ENCODE results near the gene PNISR. TPM values are rescaled to one million over a fixed set of nuclear protein-coding genes. Genes with fewer than 3 reads are reported as not detected.
A peak's percentile ranks its signal among the peaks of the same experiment; 100 is the strongest.

Gene PNISR
- total RNA-seq, 1 donor from 2014 or later, result 111 TPM

GRCh38 chr6:99427988-99428387, 2.9 kb upstream of the PNISR start:
- DNase-seq (no peak), ATAC-seq (no peak)
- no peak for TF ChIP-seq CTCF (IDR thresholded peaks at IDR 0.05)
- intact Hi-C loops (cut with DNase I), result no loop called here
- no peak overlapping the region for H3K4me3 ChIP-seq
- H3K4me1 ChIP-seq, result peaks cover 26% of the 10 kb centered on the region
- H3K9me3 ChIP-seq, result no peaks in the 10 kb centered on the region
- H3K36me3 ChIP-seq, result peaks cover 16% of the 10 kb centered on the region
- H3K27ac ChIP-seq, result no peak overlapping the region
- no peaks in the 10 kb centered on the region for H3K27me3 ChIP-seq

GRCh38 chr6:99426451-99426757, 1.3 kb upstream of the PNISR start:
- H3K36me3 ChIP-seq, result peaks cover 2% of the 10 kb centered on the region
- TF ChIP-seq CTCF (IDR thresholded peaks at IDR 0.05), result no peak
- H3K27ac ChIP-seq, result peak overlapping the region; percentile 100
- intact Hi-C loops (cut with DNase I), result no loop called here
- H3K4me3 ChIP-seq, result peak overlapping the region; percentile 89
- H3K4me1 ChIP-seq, result peaks cover 40% of the 10 kb centered on the region
- ATAC-seq, result no peak
- H3K9me3 ChIP-seq, result no peaks in the 10 kb centered on the region
- no peaks in the 10 kb centered on the region for H3K27me3 ChIP-seq
- DNase-seq, result no peak

GRCh38 chr6:99425647-99426450, 741 bp upstream of the PNISR start:
- intact Hi-C loops (cut with DNase I), result no loop called here
- no peaks in the 10 kb centered on the region for H3K27me3 ChIP-seq
- H3K4me3 ChIP-seq, result peak overlapping the region; percentile 89
- H3K9me3 ChIP-seq, result no peaks in the 10 kb centered on the region
- ATAC-seq (peak; percentile 84), DNase-seq (peak; percentile 91)
- H3K4me1 ChIP-seq, result peaks cover 43% of the 10 kb centered on the region
- peak overlapping the region; percentile 100 for H3K27ac ChIP-seq
- TF ChIP-seq CTCF (IDR thresholded peaks at IDR 0.05), result peak; percentile 38
- H3K36me3 ChIP-seq, result no peaks in the 10 kb centered on the region

GRCh38 chr6:99424022-99424421, 1.1 kb downstream of the PNISR start:
- Histone ChIP-seq H3K27ac (no peak overlapping the region), H3K9me3 (no peaks in the 10 kb centered on the region), H3K36me3 (no peaks in the 10 kb centered on the region), H3K4me3 (peak overlapping the region; percentile 89), H3K4me1 (peaks cover 58% of the 10 kb centered on the region), H3K27me3 (no peaks in the 10 kb centered on the region)
- intact Hi-C loops (cut with DNase I), result no loop called here
- no peak for TF ChIP-seq CTCF (IDR thresholded peaks at IDR 0.05)
- DNase-seq (no peak), ATAC-seq (no peak)

GRCh38 chr6:99422912-99423311, 2.2 kb downstream of the PNISR start:
- no peak for DNase-seq
- Histone ChIP-seq H3K4me1 (peaks cover 58% of the 10 kb centered on the region), H3K4me3 (no peak overlapping the region), H3K36me3 (no peaks in the 10 kb centered on the region), H3K9me3 (no peaks in the 10 kb centered on the region), H3K27me3 (no peaks in the 10 kb centered on the region), H3K27ac (no peak overlapping the region)
- no peak for TF ChIP-seq CTCF (IDR thresholded peaks at IDR 0.05)
- ATAC-seq, result no peak
- intact Hi-C loops (cut with DNase I), result no loop called here
